GM13976 (cell line): ENCODE data around the gene FBXO24.
"Not testable (repeated sequence)": the region's sequence is repeated elsewhere in the genome, so short reads cannot be mapped to it uniquely, and the experiment has no call there.

Source experiments
- DNase-seq: peaks from one replicate; pipeline ENCODE4 v3.0.0; 2012; ENCODE audit warnings: low spot score
- CTCF ChIP-seq: IDR thresholded peaks from 2 replicates; pipeline ENCODE4 v1.5.1; 2012; ENCODE audit warnings: borderline replicate concordance, mild to moderate bottlenecking; ENCODE audit not compliant: insufficient read depth; ENCODE audit errors: extremely low read depth, missing control alignments, control extremely low read depth
- in situ Hi-C: fragments of 300-500 bp; cut with MboI; formaldehyde crosslinking; loops from one replicate; pipeline ENCODE4 v1.12.0; 2022; ENCODE audit warnings: low sequenced_read_pairs, mixed read lengths, inconsistent platforms; ENCODE audit not compliant: unreplicated experiment

FBXO24 gene

DNA sequence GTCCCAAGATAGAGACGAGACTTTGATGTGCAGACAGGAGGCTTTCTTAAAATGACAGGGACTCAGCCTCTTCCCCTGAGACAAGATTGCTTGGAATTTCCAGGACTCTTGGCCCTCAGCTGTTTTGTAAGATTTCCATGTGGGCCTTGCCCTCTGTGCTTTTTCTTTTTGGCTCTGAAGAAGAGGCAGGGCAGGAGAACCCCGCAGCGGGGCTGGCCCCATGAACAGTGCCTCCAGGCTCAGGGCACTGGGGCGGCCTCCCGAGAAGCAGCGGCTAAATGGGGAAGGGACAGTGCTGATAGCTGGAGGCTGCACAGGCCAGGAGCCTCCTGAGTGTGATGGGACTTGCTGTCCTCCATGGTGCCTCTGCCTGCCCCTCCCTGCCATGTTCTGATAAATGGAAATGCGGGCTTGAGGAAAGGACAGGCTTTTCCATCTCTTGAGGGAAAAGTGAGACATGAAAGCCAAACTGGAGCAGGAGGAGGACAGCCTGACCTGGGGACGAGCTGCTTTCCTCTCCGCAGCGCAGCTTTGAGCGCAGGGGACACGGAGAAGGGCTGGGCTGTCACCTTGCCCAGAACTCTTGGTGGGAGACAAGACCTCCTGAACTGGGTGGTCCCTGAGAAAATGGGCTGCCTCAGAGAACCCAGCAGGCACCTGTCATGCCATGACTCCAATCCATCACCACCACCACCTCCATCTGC lies 24.5 kb upstream of the FBXO24 start:
- DNase-seq = no peak
- TF ChIP-seq CTCF = no peak
- in situ Hi-C loops = loop anchor here (25.0 kb wide), 1 partner anchor 99 kb away; the partner anchor contains the start of gene SPACDR

DNA sequence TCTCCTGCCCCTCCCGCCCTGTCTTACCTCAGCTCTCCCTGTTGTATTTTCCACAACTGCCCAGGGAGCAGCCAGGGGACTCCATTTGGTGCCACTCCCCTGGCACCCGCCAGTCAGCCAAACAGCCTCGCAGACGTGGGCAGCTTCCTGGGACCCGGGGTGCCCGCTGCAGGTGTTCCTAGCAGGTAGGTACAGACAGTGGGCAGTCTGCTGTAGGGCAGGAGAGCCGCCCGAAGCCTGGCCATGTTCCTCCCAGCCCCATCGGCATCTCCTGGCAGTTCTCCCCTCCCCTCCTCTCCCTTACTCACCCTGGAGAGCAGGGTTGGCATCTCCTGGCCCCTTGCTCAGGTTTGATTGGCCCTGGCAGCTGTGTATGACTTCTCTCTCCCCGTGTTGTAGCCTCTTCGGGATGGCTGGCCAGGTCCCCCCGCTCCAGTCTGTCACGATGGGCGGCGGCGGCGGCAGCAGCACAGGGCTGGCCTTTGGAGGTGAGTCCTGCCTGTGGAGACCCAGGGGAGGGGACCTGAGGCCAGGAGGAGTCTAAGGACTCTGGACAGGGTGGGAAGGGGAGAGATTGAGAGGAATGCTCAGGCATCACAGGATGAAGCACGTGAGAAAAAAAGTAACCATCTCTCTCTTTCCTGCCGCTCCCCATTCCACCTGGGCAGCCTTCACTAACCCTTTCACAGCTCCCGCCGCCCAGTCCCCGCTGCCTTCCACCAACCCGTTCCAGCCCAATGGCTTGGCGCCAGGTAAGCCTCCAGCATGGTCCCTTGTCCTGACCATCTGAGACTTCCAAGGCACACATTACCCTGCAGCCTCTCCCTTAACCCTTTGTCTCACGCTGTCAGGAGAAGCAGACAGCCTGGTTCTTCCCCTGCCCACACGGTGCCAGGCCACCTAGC lies 23.7 kb upstream of the FBXO24 start:
- DNase-seq = no peak
- in situ Hi-C loops = loop anchor here (25.0 kb wide), 1 partner anchor 100 kb away; the partner anchor contains the start of gene SPACDR
- TF ChIP-seq CTCF = no peak

- in situ Hi-C loops = loop anchor here (25.0 kb wide), 1 partner anchor 101 kb away; the partner anchor contains the start of gene SPACDR
- no peak for DNase-seq
- no peak for TF ChIP-seq CTCF
Observed at GRCh38 chr7:100563100-100563564, 23.0 kb upstream of the FBXO24 start.

GRCh38 chr7:100563809-100564400 lies 22.2 kb upstream of the FBXO24 start:
- in situ Hi-C loops = loop anchor here (25.0 kb wide), 1 partner anchor 102 kb away; the partner anchor contains the start of gene SPACDR
- DNase-seq = peak; percentile 87
- peak; percentile 71 for TF ChIP-seq CTCF

DNA sequence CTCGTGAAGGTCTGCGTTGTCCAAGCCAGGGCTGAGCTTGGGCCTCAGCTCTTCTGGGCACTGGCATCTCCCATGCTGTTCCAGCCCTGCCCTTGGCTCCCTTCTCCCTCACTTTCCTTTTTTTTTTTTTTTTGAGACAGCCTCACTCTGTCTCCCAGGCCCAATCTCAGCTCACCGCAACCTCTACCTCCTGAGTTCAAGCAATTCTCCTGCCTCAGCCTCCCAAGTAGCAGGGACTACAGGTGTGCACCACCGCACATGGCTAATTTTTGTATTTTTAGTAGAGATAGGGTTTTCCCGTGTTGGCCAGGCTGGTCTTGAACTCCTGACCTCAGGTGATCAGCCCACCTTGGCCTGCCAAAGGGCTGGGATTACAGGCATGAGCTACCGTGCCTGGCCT lies 21.7 kb upstream of the FBXO24 start:
- in situ Hi-C loops = loop anchor here (25.0 kb wide), 1 partner anchor 102 kb away; the partner anchor contains the start of gene SPACDR
- DNase-seq = not testable (repeated sequence)

GRCh38 chr7:100565133-100565571 lies 21.0 kb upstream of the FBXO24 start:
- no peak for TF ChIP-seq CTCF
- in situ Hi-C loops = loop anchor here (25.0 kb wide), 1 partner anchor 103 kb away; the partner anchor contains the start of gene SPACDR
- DNase-seq = no peak
